HepG2 (cell line): ENCODE results near the gene GRIFIN. TPM values are rescaled to one million over a fixed set of nuclear protein-coding genes. Genes with fewer than 3 reads are reported as not detected.

Source experiments
- CENPX ChIP-seq: sonication (generic); formaldehyde crosslinking; IDR thresholded peaks from 2 replicates; pipeline ENCODE4 v1.9.0; 2021; ENCODE audit warnings: mild to moderate bottlenecking, missing genetic modification reagents, moderate library complexity
- CHD4 ChIP-seq: fragments of 200-600 bp; sonication (generic); IDR thresholded peaks from 2 replicates; pipeline ENCODE4 v1.7.0; 2017; ENCODE audit warnings: mild to moderate bottlenecking, low read length, borderline replicate concordance
- DPF2 ChIP-seq: sonication (generic); formaldehyde crosslinking; IDR thresholded peaks from 2 replicates; pipeline ENCODE4 v1.4.0; 2020; ENCODE audit warnings: mild to moderate bottlenecking, low read depth, missing genetic modification reagents, borderline replicate concordance
- NKX3-1 ChIP-seq: sonication (generic); formaldehyde crosslinking; IDR thresholded peaks from 2 replicates; pipeline ENCODE4 v1.5.0; 2020; ENCODE audit warnings: missing genetic modification reagents
- RCOR2 ChIP-seq: IDR thresholded peaks from 2 replicates; pipeline ENCODE4 v1.6.1; 2016; ENCODE audit warnings: missing biosample characterization, missing genetic modification reagents
- TCF12 ChIP-seq, 2 experiments: fragments of 450-650 bp in 1 of 2; sonication (generic) in 1 of 2; formaldehyde crosslinking in 1 of 2; IDR thresholded peaks; 2 replicates each; pipeline versions ENCODE4 v1.6.1 to v1.8.0; 2017 to 2022; ENCODE audit warnings: antibody characterized with exemption in 1 of 2, mild to moderate bottlenecking in 1 of 2, missing genetic modification reagents in 1 of 2, moderate library complexity in 1 of 2
- TCF7 ChIP-seq: sonication (generic); IDR thresholded peaks from 2 replicates; pipeline ENCODE4 v1.6.1; 2016; ENCODE audit warnings: antibody characterized with exemption, low read depth
- XRCC5 ChIP-seq: fragments of 200-400 bp; formaldehyde crosslinking; optimal IDR thresholded peaks from 2 replicates; pipeline ENCODE3; 2017; ENCODE audit warnings: mild to moderate bottlenecking, low read length
- ZNF232 ChIP-seq: sonication (generic); formaldehyde crosslinking; IDR thresholded peaks from 2 replicates; pipeline ENCODE4 v1.4.0; 2020; ENCODE audit warnings: missing genetic modification reagents, borderline replicate concordance
- ZNF383 ChIP-seq: sonication (generic); formaldehyde crosslinking; IDR thresholded peaks from 2 replicates; pipeline ENCODE4 v1.4.0; 2020; ENCODE audit warnings: missing genetic modification reagents, mild to moderate bottlenecking, borderline replicate concordance
- ZNF629 ChIP-seq: sonication (generic); formaldehyde crosslinking; conservative IDR thresholded peaks from 2 replicates; pipeline ENCODE4 v1.5.0; 2020; ENCODE audit warnings: missing genetic modification reagents
- polyA plus RNA-seq, 8 experiments: library from polyadenylated mRNA; depleted of rRNA in 3 of 8; stranded (reverse) in 7 of 8; unstranded in 1 of 8; fragments of >200 nt; fragmentation: Illumina TruSeq in 4 of 8; extraction: Trizol in 4 of 8; gene quantifications; 2 replicates each; pipeline versions ENCODE4 v1.2.1 to v1.2.3, GENCODE V29; 2011 to 2016; ENCODE audit warnings: low read depth in 4 of 8, missing spikeins in 1 of 8, mixed read lengths in 1 of 8; ENCODE audit not compliant: insufficient read depth in 1 of 8
- total RNA-seq, 5 experiments: library from RNA; depleted of rRNA; stranded (reverse); fragments of >200 nt; fragmentation: Illumina TruSeq; extraction: Trizol; gene quantifications; 2 replicates each; pipeline ENCODE4 v1.2.3, GENCODE V29; 2016; ENCODE audit warnings: low read depth in 1 of 5
- TF ChIP-seq, protein P1 (sequence below), 2 experiments: sonication (generic) in 1 of 2; formaldehyde crosslinking in 1 of 2; IDR thresholded peaks; 2 replicates each; pipeline versions ENCODE4 v1.4.0 to v1.6.1; 2018 to 2020; ENCODE audit warnings: missing genetic modification reagents in 2 of 2, borderline replicate concordance in 1 of 2, low read depth in 1 of 2, mild to moderate bottlenecking in 1 of 2, missing biosample characterization in 1 of 2
- TF ChIP-seq, protein P2 (sequence below), 2 experiments: sonication (generic) in 1 of 2; formaldehyde crosslinking in 1 of 2; IDR thresholded peaks; 2 replicates each; pipeline versions ENCODE4 v1.6.1 to v1.9.0; 2014 to 2022; ENCODE audit warnings: antibody characterized with exemption in 1 of 2, borderline replicate concordance in 1 of 2, inconsistent platforms in 1 of 2, low read depth in 1 of 2, missing genetic modification reagents in 1 of 2
- TF ChIP-seq, protein P3 (sequence below): sonication (generic); formaldehyde crosslinking; IDR thresholded peaks from 2 replicates; pipeline ENCODE4 v1.4.0; 2020; ENCODE audit warnings: missing genetic modification reagents, borderline replicate concordance
- TF ChIP-seq, protein P4 (sequence below): sonication (generic); formaldehyde crosslinking; IDR thresholded peaks from 2 replicates; pipeline ENCODE4 v1.4.0; 2020; ENCODE audit warnings: mild to moderate bottlenecking, missing genetic modification reagents

GRIFIN gene
- total and polyA plus RNA-seq, 2 of the 13 experiments (the other 11 are each of a cell fraction or from before 2014, with no cell fraction given): not detected

DNA sequence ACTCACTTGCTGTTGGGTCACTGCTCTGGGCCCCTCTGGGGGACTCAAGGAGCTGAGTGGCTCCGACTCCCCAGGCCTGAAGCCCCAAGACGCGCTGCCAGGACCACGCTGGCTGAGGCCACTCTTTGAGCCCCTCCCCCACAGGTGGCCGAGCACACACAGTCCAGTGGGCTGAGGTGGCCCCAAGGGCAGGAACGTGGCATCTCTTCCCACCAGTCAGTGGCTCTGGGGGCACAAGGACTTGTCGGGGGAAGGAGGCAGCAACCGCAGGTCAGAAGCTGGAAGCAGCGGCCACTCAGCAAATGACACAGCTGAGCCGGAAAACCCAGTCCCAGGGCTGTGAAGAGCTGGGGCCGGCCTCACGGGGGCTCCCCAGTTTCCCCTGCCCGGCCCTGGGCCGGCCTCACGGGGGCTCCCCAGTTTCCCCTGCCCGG lies 24.1 kb downstream of the GRIFIN start (continued):
- no peak for TF ChIP-seq TCF7
- TF ChIP-seq, protein P1, sequence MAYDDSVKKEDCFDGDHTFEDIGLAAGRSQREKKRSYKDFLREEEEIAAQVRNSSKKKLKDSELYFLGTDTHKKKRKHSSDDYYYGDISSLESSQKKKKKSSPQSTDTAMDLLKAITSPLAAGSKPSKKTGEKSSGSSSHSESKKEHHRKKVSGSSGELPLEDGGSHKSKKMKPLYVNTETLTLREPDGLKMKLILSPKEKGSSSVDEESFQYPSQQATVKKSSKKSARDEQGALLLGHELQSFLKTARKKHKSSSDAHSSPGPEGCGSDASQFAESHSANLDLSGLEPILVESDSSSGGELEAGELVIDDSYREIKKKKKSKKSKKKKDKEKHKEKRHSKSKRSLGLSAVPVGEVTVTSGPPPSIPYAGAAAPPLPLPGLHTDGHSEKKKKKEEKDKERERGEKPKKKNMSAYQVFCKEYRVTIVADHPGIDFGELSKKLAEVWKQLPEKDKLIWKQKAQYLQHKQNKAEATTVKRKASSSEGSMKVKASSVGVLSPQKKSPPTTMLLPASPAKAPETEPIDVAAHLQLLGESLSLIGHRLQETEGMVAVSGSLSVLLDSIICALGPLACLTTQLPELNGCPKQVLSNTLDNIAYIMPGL (CRISPR knock-in tag; IDR thresholded peaks at IDR 0.05; ENCODE audit: borderline replicate concordance in 1 of 2, low read depth in 1 of 2): 0 out of 4 replicates have a peak, but pooled peaks of 1 of the 2 experiments have one; percentile 0
- TF ChIP-seq CENPX (CRISPR knock-in tag): no peak
- TF ChIP-seq DPF2: no peak
- TF ChIP-seq ZNF232 (CRISPR knock-in tag): no peak
- TF ChIP-seq, protein P2, sequence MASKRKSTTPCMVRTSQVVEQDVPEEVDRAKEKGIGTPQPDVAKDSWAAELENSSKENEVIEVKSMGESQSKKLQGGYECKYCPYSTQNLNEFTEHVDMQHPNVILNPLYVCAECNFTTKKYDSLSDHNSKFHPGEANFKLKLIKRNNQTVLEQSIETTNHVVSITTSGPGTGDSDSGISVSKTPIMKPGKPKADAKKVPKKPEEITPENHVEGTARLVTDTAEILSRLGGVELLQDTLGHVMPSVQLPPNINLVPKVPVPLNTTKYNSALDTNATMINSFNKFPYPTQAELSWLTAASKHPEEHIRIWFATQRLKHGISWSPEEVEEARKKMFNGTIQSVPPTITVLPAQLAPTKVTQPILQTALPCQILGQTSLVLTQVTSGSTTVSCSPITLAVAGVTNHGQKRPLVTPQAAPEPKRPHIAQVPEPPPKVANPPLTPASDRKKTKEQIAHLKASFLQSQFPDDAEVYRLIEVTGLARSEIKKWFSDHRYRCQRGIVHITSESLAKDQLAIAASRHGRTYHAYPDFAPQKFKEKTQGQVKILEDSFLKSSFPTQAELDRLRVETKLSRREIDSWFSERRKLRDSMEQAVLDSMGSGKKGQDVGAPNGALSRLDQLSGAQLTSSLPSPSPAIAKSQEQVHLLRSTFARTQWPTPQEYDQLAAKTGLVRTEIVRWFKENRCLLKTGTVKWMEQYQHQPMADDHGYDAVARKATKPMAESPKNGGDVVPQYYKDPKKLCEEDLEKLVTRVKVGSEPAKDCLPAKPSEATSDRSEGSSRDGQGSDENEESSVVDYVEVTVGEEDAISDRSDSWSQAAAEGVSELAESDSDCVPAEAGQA (IDR thresholded peaks at IDR 0.05; ENCODE audit: low read depth): no peak
- TF ChIP-seq, protein P2 (CRISPR knock-in tag; IDR thresholded peaks at IDR 0.05; ENCODE audit: borderline replicate concordance): no peak
- no peak for TF ChIP-seq ZNF383 (CRISPR knock-in tag)
- TF ChIP-seq XRCC5: peak; percentile 3
- TF ChIP-seq, protein P3, sequence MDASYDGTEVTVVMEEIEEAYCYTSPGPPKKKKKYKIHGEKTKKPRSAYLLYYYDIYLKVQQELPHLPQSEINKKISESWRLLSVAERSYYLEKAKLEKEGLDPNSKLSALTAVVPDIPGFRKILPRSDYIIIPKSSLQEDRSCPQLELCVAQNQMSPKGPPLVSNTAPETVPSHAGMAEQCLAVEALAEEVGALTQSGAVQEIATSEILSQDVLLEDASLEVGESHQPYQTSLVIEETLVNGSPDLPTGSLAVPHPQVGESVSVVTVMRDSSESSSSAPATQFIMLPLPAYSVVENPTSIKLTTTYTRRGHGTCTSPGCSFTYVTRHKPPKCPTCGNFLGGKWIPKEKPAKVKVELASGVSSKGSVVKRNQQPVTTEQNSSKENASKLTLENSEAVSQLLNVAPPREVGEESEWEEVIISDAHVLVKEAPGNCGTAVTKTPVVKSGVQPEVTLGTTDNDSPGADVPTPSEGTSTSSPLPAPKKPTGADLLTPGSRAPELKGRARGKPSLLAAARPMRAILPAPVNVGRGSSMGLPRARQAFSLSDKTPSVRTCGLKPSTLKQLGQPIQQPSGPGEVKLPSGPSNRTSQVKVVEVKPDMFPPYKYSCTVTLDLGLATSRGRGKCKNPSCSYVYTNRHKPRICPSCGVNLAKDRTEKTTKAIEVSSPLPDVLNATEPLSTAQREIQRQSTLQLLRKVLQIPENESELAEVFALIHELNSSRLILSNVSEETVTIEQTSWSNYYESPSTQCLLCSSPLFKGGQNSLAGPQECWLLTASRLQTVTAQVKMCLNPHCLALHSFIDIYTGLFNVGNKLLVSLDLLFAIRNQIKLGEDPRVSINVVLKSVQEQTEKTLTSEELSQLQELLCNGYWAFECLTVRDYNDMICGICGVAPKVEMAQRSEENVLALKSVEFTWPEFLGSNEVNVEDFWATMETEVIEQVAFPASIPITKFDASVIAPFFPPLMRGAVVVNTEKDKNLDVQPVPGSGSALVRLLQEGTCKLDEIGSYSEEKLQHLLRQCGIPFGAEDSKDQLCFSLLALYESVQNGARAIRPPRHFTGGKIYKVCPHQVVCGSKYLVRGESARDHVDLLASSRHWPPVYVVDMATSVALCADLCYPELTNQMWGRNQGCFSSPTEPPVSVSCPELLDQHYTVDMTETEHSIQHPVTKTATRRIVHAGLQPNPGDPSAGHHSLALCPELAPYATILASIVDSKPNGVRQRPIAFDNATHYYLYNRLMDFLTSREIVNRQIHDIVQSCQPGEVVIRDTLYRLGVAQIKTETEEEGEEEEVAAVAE (CRISPR knock-in tag): no peak
- TF ChIP-seq, protein P4, sequence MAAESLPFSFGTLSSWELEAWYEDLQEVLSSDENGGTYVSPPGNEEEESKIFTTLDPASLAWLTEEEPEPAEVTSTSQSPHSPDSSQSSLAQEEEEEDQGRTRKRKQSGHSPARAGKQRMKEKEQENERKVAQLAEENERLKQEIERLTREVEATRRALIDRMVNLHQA (CRISPR knock-in tag): no peak
- no peak for TF ChIP-seq RCOR2 (CRISPR knock-in tag)
- no peak for TF ChIP-seq TCF12 (IDR thresholded peaks at IDR 0.05)
- no peak for TF ChIP-seq TCF12 (CRISPR knock-in tag; IDR thresholded peaks at IDR 0.05)
- TF ChIP-seq ZNF629: no peak
- no peak for TF ChIP-seq NKX3-1 (CRISPR knock-in tag)
- TF ChIP-seq CHD4: no peak
